ENCODE measurements around the gene SLC5A5. TPM values are rescaled to one million over a fixed set of nuclear protein-coding genes. Genes with fewer than 3 reads are reported as not detected.

Gene SLC5A5
- total RNA-seq, 3 donors from 2014 or later: not detected

DNA sequence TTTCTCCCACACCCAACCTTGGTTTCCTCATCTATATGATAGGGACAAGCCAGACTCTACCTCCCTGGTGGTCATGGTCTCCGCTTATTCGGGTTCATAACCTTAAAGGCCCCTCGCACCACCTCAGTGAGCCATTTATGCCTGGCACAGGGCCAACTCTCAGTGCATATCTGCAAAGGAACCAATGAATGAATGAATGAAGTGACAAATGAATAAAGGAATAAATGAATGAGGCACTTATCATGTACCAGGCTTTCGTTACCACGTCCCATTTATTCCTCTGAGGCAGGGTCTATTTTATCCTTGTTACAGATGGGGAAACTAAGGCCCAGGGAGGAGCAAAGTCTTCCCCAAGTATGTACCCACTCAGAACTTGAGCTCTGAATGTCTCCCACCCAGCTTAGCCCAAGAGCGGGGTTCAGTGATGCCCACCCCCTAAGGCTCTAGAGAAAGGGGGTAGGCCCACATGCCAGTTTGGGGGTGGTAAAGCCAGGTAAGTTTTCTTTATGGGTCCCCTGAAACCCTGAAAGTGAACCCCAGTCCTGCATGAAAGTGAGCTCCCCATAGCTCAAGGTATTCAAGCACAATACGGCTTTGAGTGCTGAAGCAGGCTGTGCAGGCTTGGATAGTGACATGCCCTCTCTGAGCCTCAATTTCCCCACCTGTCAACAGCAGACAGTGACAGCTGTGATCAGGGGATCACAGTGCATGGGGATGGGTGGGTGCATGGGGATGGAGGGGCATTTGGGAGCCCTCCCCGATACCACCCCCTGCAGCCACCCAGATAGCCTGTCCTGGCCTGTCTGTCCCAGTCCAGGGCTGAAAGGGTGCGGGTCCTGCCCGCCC is 490 bp upstream of the SLC5A5 start:
- no peak overlapping the region for H3K27ac ChIP-seq
- H3K4me3 ChIP-seq: no peak overlapping the region
- TF ChIP-seq POLR2A (IDR thresholded peaks at IDR 0.05): no peak
- TF ChIP-seq, protein P1, sequence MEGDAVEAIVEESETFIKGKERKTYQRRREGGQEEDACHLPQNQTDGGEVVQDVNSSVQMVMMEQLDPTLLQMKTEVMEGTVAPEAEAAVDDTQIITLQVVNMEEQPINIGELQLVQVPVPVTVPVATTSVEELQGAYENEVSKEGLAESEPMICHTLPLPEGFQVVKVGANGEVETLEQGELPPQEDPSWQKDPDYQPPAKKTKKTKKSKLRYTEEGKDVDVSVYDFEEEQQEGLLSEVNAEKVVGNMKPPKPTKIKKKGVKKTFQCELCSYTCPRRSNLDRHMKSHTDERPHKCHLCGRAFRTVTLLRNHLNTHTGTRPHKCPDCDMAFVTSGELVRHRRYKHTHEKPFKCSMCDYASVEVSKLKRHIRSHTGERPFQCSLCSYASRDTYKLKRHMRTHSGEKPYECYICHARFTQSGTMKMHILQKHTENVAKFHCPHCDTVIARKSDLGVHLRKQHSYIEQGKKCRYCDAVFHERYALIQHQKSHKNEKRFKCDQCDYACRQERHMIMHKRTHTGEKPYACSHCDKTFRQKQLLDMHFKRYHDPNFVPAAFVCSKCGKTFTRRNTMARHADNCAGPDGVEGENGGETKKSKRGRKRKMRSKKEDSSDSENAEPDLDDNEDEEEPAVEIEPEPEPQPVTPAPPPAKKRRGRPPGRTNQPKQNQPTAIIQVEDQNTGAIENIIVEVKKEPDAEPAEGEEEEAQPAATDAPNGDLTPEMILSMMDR (IDR thresholded peaks at IDR 0.05): no peak
- no peak for TF ChIP-seq POLR2AphosphoS5 (IDR thresholded peaks at IDR 0.05)
- intact Hi-C loops (cut with DNase I; ENCODE audit: low total_unique reads): no loop called here
- peaks cover 12 to 44% of the 10 kb centered on the region in 2 donors for H3K27me3 ChIP-seq
- H3K9me3 ChIP-seq: no peaks in the 10 kb centered on the region
- H3K36me3 ChIP-seq: no peaks in the 10 kb centered on the region
- DNase-seq (ENCODE audit: low spot score in 2 of 2): no peak
- H3K4me1 ChIP-seq: peaks cover 0 to 4% of the 10 kb centered on the region in 2 donors

DNA sequence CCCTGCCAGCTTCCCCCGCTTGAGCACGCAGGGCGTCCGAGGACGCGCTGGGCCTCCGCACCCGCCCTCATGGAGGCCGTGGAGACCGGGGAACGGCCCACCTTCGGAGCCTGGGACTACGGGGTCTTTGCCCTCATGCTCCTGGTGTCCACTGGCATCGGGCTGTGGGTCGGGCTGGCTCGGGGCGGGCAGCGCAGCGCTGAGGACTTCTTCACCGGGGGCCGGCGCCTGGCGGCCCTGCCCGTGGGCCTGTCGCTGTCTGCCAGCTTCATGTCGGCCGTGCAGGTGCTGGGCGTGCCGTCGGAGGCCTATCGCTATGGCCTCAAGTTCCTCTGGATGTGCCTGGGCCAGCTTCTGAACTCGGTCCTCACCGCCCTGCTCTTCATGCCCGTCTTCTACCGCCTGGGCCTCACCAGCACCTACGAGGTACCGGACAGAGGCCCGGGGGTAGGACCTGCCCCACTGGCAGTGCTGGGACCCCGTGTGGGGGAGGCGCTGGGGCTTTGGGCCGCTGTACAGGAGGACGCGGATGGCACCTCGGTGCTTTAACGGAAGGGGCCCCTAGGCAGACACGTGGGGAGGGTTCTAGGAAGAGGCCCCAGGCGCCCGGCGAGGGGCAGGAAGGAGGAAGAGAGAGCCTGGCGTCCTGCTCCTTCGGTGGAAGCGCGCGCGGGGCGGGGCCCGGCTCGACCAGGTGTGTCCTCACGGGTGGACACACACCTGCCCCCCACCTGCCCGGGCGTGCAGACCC is 681 bp downstream of the SLC5A5 start:
- Histone ChIP-seq H3K27ac (no peak overlapping the region), H3K27me3 (peaks cover 12 to 44% of the 10 kb centered on the region in 2 donors), H3K9me3 (no peaks in the 10 kb centered on the region), H3K4me1 (peaks cover 0 to 4% of the 10 kb centered on the region in 2 donors), H3K4me3 (peak overlapping the region in 2 of 3 donors; percentile 9 to 34), H3K36me3 (no peaks in the 10 kb centered on the region)
- no peak for TF ChIP-seq POLR2A (IDR thresholded peaks at IDR 0.05)
- TF ChIP-seq, protein P1 (IDR thresholded peaks at IDR 0.05): no peak
- TF ChIP-seq POLR2AphosphoS5 (IDR thresholded peaks at IDR 0.05): no peak
- DNase-seq (ENCODE audit: low spot score in 2 of 2): no peak
- intact Hi-C loops (cut with DNase I; ENCODE audit: low total_unique reads): no loop called here

DNA sequence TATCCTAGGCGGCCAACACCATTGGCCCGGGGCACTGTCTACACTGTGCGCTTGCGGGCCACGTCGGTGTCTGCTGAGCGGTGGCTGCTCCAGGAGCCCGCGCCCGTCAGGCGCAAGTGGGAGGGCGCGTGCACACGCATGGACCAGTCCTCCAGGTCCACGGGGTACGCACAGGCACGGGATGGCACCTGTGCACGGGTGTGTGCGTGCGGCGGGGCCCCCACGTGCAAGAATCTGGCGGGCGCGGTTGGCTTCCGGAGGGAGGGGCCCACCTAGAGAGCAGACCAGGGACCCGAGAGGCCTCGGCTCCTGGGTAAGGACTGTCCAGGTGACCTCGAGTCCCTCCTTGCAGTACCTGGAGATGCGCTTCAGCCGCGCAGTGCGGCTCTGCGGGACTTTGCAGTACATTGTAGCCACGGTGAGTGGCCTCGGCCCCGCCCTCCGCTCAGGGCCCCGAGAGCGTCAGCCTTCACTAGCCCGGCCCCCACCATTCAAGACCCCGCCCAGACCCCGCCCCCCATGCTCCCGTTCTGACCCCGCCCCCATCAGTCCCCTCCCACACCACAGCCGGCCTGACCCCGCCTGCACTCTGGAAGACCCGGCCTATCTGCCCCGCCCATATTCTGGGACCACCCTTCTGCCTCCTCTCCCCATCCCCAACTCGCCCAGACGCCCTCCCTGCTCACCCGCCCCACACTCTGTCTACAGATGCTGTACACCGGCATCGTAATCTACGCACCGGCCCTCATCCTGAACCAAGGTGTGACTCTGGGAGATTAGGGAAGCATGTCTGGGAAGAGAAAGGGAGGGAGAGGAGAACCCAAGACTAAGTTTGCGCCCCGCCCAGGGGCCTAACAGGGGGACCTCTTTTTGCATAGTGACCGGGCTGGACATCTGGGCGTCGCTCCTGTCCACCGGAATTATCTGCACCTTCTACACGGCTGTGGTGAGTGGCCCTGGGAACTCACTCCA is 2.3 kb downstream of the SLC5A5 start:
- no peak for DNase-seq (ENCODE audit: low spot score in 2 of 2)
- Histone ChIP-seq H3K36me3 (no peaks in the 10 kb centered on the region), H3K9me3 (no peaks in the 10 kb centered on the region), H3K27ac (no peak overlapping the region), H3K4me3 (peak overlapping the region in 2 of 3 donors; percentile 35 to 56), H3K27me3 (peaks cover 12 to 44% of the 10 kb centered on the region in 2 donors), H3K4me1 (peaks cover 0 to 4% of the 10 kb centered on the region in 2 donors)
- no peak for TF ChIP-seq POLR2A (IDR thresholded peaks at IDR 0.05)
- TF ChIP-seq POLR2AphosphoS5 (IDR thresholded peaks at IDR 0.05): no peak
- TF ChIP-seq, protein P1 (IDR thresholded peaks at IDR 0.05): no peak
- intact Hi-C loops (cut with DNase I; ENCODE audit: low total_unique reads): no loop called here

DNA sequence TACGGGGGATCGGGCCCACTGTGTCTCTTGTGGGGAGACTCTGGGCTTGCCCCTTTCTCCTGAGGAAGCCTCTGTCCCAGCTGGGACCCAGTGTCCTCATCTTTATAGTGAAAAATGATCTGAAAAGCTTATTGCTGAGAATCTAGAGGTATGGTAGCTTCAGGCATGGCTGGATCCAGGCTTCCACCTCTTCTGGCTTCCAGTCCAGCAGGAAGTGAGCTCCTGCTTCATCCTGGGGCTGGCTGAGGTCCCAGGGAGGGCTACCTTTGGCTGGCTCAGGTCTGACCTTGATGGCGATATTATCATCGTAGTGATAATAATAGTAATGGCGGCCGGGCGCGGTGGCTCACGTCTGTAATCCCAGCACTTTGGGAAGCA is 3.0 kb downstream of the SLC5A5 start:
- H3K4me3 ChIP-seq: no peak overlapping the region
- H3K9me3 ChIP-seq: no peaks in the 10 kb centered on the region
- no peak for TF ChIP-seq POLR2AphosphoS5 (IDR thresholded peaks at IDR 0.05)
- TF ChIP-seq, protein P1 (IDR thresholded peaks at IDR 0.05): no peak
- no peak for TF ChIP-seq POLR2A (IDR thresholded peaks at IDR 0.05)
- intact Hi-C loops (cut with DNase I; ENCODE audit: low total_unique reads): no loop called here
- no peak overlapping the region for H3K27ac ChIP-seq
- H3K4me1 ChIP-seq: peaks cover 0 to 4% of the 10 kb centered on the region in 2 donors
- H3K27me3 ChIP-seq: peaks cover 12 to 43% of the 10 kb centered on the region in 2 donors
- H3K36me3 ChIP-seq: no peaks in the 10 kb centered on the region
- no peak for DNase-seq (ENCODE audit: low spot score in 2 of 2)
